ENCODE measurements around the gene DUSP9.
"Not testable (repeated sequence)": the region's sequence is repeated elsewhere in the genome, so short reads cannot be mapped to it uniquely, and the experiment has no call there.

Gene DUSP9, protein sequence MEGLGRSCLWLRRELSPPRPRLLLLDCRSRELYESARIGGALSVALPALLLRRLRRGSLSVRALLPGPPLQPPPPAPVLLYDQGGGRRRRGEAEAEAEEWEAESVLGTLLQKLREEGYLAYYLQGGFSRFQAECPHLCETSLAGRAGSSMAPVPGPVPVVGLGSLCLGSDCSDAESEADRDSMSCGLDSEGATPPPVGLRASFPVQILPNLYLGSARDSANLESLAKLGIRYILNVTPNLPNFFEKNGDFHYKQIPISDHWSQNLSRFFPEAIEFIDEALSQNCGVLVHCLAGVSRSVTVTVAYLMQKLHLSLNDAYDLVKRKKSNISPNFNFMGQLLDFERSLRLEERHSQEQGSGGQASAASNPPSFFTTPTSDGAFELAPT

GRCh38 chrX:153646620-153647373 lies at the start of gene DUSP9:
Gene DUSP9, plus strand, starts transcription at chrX:153647203. Its CDS starts 751 bp downstream, at chrX:153647954.
- ATAC-seq (no peak), DNase-seq (no peak)
- peaks cover 32% of the 10 kb centered on the region for H3K27me3 Mint-ChIP-seq
- no peak within 1 kb of the TSS for H3K4me3 Mint-ChIP-seq
- H3K4me1 Mint-ChIP-seq, result peaks cover 5% of the 10 kb centered on the region
- H3K36me3 Mint-ChIP-seq (ENCODE audit: low read depth), result no peaks in the 10 kb centered on the region
- no peaks in the 10 kb centered on the region for H3K9me3 Mint-ChIP-seq
- H3K27ac Mint-ChIP-seq, result no peak within 1 kb of the TSS

GRCh38 chrX:153598541-153599191 lies 48.3 kb upstream of the DUSP9 start, which contains the start of gene CCNQ:
Gene CCNQ, minus strand, starts transcription at chrX:153599139. Its CDS starts 66 bp downstream, at chrX:153599073.
- Mint-ChIP-seq H3K4me3 (peak within 1 kb of the TSS; percentile 84), H3K27ac (peak within 1 kb of the TSS; percentile 62), H3K4me1 (peaks cover 29% of the 10 kb centered on the region), H3K9me3 (no peaks in the 10 kb centered on the region), H3K36me3 (ENCODE audit: low read depth) (peaks cover 5% of the 10 kb centered on the region), H3K27me3 (no peaks in the 10 kb centered on the region)
- DNase-seq (peak; percentile 24), ATAC-seq (peak; percentile 57)

DNA sequence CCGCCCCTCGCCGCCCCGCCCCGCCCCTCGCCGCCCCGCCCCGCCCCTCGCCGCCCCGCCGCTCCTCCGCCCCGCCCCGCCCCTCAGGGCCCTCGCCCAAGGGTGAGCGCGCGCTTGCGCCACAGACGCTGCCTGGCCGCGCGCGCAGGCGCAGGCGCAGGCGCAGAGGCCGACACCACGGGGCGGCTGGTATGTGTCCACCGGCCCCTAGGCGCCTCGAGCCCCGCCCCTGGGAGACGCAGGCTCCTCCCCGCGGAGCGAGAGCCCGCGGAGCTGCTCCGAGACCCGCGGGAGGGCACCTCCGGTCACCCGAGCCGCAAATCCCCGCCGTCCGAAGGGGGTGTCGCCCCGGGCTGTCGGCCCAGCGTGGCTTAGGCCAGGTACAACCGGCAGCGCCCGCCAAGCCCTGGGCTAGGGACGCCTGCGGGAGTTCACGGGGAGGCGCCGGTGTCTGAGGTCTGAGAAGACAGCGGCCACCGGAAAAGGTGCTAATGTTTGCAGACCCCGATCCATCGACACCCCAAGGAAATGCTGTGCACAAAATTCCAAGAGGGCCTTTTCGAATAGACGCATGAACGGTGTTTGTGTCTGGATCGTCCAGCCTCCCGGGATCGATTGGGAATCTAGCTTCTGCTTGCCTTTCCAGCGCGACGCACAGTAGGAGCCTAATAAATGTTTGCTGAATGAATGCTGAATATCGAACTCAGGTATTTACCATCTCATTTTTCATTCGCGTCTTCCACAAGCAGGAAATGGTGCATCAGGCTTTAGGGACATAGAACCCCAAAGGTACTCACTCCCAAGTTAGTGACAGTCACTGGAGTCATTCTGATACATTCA lies 47.6 kb upstream of the DUSP9 start:
- peaks cover 5% of the 10 kb centered on the region for H3K36me3 Mint-ChIP-seq (ENCODE audit: low read depth)
- H3K27ac Mint-ChIP-seq, result no peak overlapping the region
- peaks cover 29% of the 10 kb centered on the region for H3K4me1 Mint-ChIP-seq
- ATAC-seq (peak; percentile 87), DNase-seq (peak; percentile 87)
- no peaks in the 10 kb centered on the region for H3K9me3 Mint-ChIP-seq
- H3K4me3 Mint-ChIP-seq, result peak overlapping the region; percentile 80
- no peaks in the 10 kb centered on the region for H3K27me3 Mint-ChIP-seq

- ATAC-seq (no peak), DNase-seq (peak; percentile 11)
- Mint-ChIP-seq H3K27ac (peak overlapping the region; percentile 35), H3K4me1 (peaks cover 29% of the 10 kb centered on the region), H3K4me3 (peak overlapping the region; percentile 80), H3K27me3 (no peaks in the 10 kb centered on the region), H3K36me3 (ENCODE audit: low read depth) (peaks cover 5% of the 10 kb centered on the region), H3K9me3 (no peaks in the 10 kb centered on the region)
These were observed 47.0 kb upstream of the DUSP9 start for GRCh38 chrX:153600032-153600373.

DNA sequence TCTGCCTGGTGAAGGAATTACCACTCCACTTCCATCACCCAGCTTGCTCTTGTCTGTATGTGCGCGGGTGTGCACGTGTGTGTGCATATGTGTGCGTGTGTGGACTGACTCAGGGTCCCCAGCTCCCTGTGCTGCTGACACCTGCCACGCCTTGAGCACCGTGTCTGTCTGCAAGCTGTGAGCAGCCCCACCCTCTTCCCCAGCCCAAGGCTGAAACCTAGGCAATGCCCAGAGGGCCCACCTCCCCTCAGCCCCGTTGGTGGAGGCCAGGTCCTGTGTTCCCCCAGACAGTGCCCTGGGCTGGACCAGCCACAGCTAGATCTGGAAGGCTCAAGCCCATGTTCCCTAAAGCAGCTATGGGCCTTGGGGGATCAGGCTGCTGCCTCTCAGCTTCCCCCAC lies 46.1 kb upstream of the DUSP9 start:
- DNase-seq (no peak), ATAC-seq (no peak)
- Mint-ChIP-seq H3K4me3 (peak overlapping the region; percentile 8), H3K4me1 (peaks cover 26% of the 10 kb centered on the region), H3K27ac (no peak overlapping the region), H3K36me3 (ENCODE audit: low read depth) (peaks cover 5% of the 10 kb centered on the region), H3K27me3 (no peaks in the 10 kb centered on the region), H3K9me3 (no peaks in the 10 kb centered on the region)

DNA sequence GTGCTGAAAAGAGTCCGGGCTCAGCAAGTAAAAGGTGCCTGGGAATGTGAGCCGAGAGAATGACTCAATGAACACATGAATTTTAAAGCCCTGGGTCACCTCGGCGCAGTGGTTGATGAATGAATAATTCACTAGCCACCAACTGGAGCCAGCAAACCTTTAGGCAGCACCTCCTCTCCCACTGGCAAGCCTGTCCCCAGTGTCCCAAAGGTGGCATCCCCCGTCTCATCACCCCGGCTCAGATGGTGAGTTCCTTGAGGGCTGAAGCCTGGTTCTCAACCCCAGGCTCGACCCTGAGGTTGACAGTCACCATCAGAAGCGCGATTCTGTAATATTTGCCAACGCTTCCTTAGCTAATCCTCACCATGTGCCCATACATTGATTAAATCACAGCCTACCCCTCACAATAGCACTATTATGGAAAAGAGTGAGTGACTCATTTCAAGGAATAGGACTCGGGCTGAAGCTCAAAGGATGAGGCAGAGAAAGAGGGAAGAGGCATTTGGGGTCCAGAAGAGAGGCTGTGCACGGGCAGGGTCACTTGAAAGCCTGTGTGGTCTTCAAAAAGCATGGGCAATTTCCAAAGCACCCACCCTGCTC lies 45.4 kb upstream of the DUSP9 start:
- no peaks in the 10 kb centered on the region for H3K9me3 Mint-ChIP-seq
- ATAC-seq (no peak), DNase-seq (no peak)
- H3K36me3 Mint-ChIP-seq (ENCODE audit: low read depth), result peaks cover 5% of the 10 kb centered on the region
- H3K27ac Mint-ChIP-seq, result no peak overlapping the region
- peaks cover 23% of the 10 kb centered on the region for H3K4me1 Mint-ChIP-seq
- H3K4me3 Mint-ChIP-seq, result no peak overlapping the region
- H3K27me3 Mint-ChIP-seq, result no peaks in the 10 kb centered on the region

- Mint-ChIP-seq H3K36me3 (ENCODE audit: low read depth) (no peaks in the 10 kb centered on the region), H3K4me1 (peaks cover 14% of the 10 kb centered on the region), H3K27me3 (no peaks in the 10 kb centered on the region), H3K9me3 (no peaks in the 10 kb centered on the region), H3K4me3 (no peak overlapping the region), H3K27ac (no peak overlapping the region)
- DNase-seq (no peak), ATAC-seq (no peak)
These were observed 44.4 kb upstream of the DUSP9 start for GRCh38 chrX:153602601-153603000.

DNA sequence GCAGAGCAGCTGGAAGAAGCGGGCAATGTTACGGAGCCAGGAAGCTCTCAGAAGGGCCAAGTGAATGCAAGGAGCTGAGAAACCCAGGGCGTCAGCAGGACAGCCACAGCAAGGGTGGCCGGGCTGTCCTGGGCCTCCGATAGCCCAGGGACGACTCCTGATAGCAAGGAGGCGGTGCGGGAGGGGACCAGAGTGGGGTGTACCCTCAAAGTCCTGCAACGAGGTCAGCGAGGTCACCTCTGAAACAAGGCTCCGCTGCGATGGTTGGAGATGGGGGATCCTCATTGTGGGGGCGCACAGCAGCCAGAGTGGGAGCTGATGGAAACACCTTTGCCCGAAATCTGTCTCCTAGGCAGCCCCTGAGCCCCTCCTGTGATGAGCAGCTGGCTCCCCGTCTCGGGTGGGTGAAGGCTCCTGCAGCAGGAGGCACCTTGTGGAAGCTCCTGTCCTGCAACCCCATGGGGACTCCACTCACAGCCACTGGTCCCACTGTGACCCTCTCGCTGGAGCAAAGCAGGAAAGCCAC lies 43.8 kb upstream of the DUSP9 start:
- no peak overlapping the region for H3K27ac Mint-ChIP-seq
- no peaks in the 10 kb centered on the region for H3K27me3 Mint-ChIP-seq
- no peaks in the 10 kb centered on the region for H3K36me3 Mint-ChIP-seq (ENCODE audit: low read depth)
- DNase-seq (no peak), ATAC-seq (no peak)
- H3K4me1 Mint-ChIP-seq, result peaks cover 9% of the 10 kb centered on the region
- H3K9me3 Mint-ChIP-seq, result no peaks in the 10 kb centered on the region
- no peak overlapping the region for H3K4me3 Mint-ChIP-seq

DNA sequence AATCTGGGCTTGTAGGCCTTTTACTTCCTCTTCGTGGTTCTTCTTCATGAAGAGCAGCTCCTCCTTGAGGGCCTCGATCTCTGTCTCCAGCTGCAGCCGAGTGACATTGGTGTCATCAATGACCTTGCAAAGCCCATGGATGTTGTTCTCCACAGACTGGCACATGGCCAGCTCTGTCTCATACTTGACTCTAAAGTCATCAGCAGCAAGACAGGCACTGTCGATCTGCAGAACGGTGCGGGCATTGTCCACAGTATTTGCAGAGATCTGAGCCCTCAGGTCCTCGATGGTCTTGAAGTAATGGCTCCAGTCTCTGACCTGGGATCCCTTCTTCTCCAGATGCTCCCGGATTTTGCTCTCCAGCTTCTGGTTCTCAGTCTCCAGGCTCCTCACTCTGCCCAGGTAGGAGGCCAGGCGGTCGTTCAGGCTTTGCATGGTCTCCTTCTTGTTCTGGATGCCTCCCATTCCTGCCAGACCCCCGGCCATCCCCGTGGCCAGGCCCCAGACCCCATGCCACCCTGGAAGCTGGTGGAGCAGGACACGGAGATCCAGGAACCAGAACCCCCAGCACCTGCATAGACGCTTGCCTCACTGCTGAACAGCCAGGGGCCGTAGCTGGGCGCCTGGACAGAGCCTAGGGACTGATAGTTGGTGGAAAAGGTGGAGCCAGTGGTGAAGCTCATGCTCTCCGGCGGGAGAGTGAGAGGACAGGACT lies 42.2 kb upstream of the DUSP9 start:
- H3K4me1 Mint-ChIP-seq, result peaks cover 16% of the 10 kb centered on the region
- not testable (repeated sequence) for H3K9me3 Mint-ChIP-seq; DNase-seq; H3K36me3 Mint-ChIP-seq (ENCODE audit: low read depth); H3K27ac Mint-ChIP-seq; ATAC-seq; H3K27me3 Mint-ChIP-seq; H3K4me3 Mint-ChIP-seq

- Mint-ChIP-seq H3K27me3 (no peaks in the 10 kb centered on the region), H3K9me3 (no peaks in the 10 kb centered on the region), H3K4me3 (no peak overlapping the region), H3K4me1 (peaks cover 10% of the 10 kb centered on the region), H3K27ac (no peak overlapping the region), H3K36me3 (ENCODE audit: low read depth) (no peaks in the 10 kb centered on the region)
- DNase-seq (no peak), ATAC-seq (no peak)
These were observed 40.5 kb upstream of the DUSP9 start for GRCh38 chrX:153606503-153606902.

DNA sequence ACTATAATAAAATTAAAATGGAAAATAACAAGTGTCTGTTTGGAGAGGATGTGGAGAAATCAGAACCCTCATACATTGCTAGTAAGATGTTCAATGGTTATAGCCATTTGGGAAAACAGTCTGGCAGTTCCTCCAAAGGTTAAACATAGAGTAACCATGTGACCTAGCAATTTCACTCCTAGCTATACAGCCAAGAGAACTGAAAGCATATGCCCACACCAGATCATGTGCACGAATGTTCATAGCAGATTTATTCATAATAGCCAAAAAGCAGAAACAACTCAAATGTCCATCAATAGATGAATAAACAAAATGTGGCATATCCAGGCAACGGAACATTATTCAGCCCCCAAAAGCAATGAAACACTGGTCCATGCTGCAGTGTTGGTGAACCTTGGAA lies 38.6 kb upstream of the DUSP9 start:
- DNase-seq (no peak), ATAC-seq (no peak)
- no peak overlapping the region for H3K4me3 Mint-ChIP-seq
- peaks cover 10% of the 10 kb centered on the region for H3K4me1 Mint-ChIP-seq
- H3K27me3 Mint-ChIP-seq, result no peaks in the 10 kb centered on the region
- no peaks in the 10 kb centered on the region for H3K9me3 Mint-ChIP-seq
- H3K36me3 Mint-ChIP-seq (ENCODE audit: low read depth), result no peaks in the 10 kb centered on the region
- H3K27ac Mint-ChIP-seq, result no peak overlapping the region

DNA sequence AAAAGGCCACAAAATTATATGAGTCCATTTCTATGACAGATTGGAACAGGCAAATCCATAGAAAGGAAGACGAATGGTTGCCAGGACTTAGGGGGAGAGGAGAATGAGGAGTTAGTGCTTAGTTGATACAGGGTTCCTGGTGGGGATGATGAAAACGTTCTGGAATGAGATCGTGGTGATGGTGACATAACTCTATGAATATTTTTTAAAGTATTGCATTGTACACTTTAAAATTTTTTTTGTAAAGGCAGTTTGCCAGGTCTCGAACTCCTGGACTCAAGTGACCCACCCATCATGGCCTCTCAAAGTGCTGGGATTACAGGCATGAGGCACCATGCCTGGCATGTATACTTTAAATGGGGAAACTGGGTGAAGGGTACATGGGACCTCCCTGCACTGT lies 38.2 kb upstream of the DUSP9 start:
- no peak overlapping the region for H3K4me3 Mint-ChIP-seq
- no peak for DNase-seq
- no peaks in the 10 kb centered on the region for H3K27me3 Mint-ChIP-seq
- ATAC-seq, result no peak
- H3K36me3 Mint-ChIP-seq (ENCODE audit: low read depth), result no peaks in the 10 kb centered on the region
- no peaks in the 10 kb centered on the region for H3K9me3 Mint-ChIP-seq
- peaks cover 10% of the 10 kb centered on the region for H3K4me1 Mint-ChIP-seq
- H3K27ac Mint-ChIP-seq, result no peak overlapping the region
